HG03060 (cell line): ENCODE data around the gene ELMO1.

Source experiments
- ATAC-seq: cut with Tn5 transposase; IDR thresholded peaks from one replicate; pipeline ENCODE4 v1.9.1; 2021; ENCODE audit warnings: low read depth, moderate number of reproducible peaks; ENCODE audit not compliant: unreplicated experiment

Gene ELMO1

GRCh38 chr7:37284285-37284684 lies 164.4 kb downstream of the ELMO1 start:
- ATAC-seq: no peak

DNA sequence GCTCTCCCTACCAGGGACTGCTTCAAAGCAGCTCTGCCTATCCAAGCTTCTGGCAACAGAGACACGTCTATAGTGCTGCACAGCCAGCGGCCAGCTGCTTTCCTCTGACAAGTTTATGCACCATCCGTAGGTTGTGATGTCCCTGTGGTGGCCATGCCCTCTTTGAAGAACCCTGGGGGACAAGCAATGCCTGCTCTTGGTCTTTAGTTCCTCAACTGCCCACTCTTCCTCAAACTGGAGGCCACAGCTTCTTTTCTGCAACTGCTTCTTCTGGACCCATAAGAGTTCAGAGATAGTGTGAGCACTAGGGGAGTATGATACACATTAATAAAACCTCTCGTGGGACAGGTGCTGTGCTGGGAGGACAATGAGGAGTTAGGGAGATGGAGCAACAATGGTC lies 164.9 kb downstream of the ELMO1 start:
- no peak for ATAC-seq

- ATAC-seq: no peak
Observed at GRCh38 chr7:37282927-37283326, 165.7 kb downstream of the ELMO1 start.

DNA sequence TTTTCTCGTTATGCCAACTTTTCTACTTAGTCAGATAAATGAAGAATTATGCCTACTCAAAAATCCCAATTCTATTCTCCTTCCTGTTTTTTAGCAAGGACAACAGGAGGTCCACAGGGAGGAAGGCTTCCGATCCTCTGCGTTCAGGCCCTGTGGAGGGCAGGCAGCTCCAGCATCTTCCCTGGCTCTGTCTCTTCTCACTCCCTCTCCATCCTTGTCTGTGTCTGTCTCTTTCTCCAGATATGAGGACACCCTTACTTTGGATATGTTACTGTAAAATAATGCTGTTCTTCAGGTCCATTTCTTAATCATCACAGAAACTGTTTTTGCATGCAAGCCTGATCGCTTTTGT lies 166.6 kb downstream of the ELMO1 start:
- no peak for ATAC-seq

DNA sequence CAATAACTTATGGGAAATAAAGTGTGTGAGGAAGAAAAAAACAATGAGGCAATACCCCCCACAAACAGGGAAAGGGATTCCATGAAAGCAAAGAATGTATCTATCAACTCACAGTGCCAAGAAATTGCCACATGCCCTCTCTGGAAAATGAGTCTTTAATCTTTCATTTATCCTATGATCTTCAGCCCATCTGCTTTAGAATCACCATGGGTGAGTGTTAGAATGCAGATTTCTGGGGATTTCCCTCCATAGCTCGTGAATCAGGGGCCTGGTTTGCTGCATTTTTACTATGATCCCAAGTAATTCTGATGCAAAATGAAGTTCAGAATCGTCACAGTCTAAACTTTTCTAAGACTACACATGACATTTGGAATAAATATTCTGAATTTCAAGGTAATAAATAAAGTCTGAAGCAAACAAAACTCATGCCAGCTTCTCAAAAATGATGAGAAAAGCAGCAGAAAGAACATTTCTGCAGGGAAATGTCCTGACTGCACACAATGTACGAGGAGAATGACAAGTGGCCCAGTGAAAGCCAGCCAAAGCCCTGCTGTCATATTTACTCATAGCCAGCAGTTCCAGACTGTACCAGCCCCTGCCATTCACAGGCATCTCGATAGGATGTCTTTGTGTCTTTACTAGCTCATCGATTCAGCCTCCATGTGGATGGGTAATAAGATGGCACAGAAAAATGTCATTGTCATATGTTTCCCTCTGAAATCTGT lies 167.1 kb downstream of the ELMO1 start:
- no peak for ATAC-seq

DNA sequence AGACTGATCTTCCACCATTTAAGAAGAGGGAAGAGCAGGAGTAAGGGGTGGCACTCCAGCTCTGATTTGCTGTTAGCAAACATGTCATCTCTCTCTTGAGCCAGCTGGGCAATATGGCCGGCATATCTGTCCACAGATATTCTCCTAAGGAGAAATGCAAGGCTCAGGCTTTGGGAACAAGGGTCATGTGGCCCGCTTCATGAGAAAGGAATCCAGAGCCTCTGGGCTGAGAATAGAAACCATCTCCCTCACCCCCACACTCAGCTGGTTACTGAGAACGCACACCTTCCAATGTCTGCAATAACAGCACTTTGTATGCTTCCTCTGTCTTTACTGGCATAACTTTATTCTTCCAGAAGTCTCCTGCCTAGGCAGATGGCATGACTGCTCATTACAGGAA lies 171.2 kb downstream of the ELMO1 start:
- no peak for ATAC-seq

DNA sequence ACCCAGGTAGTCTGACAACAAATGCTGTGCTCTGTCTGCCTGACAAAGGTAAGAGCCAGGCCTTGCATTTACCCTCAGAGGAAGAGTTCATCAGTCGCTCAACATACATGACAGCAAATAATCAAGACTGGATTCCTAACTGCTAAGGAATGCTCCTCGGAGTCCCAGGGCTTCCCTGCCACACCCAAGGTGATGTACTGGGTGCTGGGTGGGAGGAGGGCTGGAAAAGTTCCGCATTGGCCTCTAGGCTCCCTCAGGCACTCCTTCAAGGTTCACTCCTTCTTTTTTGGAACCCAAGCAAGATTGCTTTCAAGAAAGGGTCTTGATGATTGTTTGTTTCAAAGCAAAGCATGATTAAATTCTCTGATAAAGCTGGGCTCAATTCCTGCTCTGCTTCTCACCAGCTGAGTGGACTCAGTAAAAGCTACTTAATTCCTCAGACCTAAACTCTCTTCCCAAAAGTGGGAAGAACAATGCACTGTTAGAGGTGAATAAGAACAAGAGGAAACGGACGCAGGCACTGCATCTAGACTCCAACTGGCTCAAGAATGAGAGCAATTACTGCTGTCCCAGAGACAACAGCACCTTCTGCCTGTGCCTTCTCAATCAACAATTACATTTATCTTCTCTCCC lies 173.5 kb downstream of the ELMO1 start:
- ATAC-seq: no peak

- no peak for ATAC-seq
Observed at GRCh38 chr7:37273891-37274290, 174.8 kb downstream of the ELMO1 start.

DNA sequence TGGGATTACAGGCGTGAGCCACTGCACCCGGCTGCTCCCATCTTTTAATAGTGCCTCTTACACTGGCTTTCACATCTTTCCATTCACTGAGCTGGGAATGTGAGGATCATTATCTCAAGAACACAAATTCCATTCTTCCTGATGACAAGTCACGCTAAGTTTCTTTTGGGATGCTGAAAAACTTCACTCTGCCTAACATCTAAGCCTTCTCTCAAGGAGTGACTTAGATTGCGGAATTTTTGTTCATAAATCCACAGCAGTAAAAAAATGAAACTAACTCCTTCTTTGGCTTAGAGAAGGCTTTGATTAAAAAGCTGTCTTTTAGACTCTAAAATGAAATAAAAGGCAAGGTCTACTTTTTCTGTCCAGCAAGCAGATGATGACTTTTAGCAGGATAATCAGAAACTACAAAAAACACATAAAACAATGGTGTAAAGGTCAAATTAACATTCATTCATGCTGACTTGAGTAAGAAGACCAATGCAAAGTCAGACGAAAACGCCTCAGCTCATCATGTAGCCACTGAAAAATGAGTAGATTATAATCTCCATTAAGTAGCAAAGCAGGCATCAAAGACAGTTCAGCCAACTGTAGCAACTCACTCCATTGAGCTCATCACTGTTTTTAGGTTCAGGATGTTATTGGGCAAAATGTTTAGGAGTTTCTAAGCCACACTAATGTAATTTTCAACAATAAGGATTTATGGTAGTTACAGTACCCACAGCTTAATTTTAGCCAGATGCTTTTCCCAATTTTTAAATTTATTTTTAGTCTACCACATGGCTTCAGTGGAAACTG lies 178.8 kb downstream of the ELMO1 start:
- ATAC-seq: no peak

DNA sequence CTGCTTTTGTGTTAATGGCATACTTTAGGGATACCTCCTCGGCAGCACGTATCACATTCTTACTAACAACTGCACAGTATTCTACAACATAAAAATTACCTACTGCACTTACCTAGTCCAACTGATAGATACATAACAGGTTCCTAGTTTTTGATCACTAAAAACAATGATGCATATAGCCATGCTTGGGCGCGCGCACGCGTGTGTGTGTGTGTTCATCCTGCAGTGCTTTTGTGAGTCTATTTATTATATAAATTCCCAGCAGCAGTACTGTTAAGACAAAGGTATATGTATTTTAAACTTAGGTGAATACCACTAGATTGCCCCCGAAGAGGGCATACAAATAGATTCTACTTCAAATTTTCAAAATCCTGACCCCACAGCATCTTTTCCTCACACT lies 181.4 kb downstream of the ELMO1 start:
- ATAC-seq: no peak

- no peak for ATAC-seq
Observed at GRCh38 chr7:37265876-37266275, 182.8 kb downstream of the ELMO1 start.

- ATAC-seq: no peak
Observed at GRCh38 chr7:37265006-37265405, 183.7 kb downstream of the ELMO1 start.

DNA sequence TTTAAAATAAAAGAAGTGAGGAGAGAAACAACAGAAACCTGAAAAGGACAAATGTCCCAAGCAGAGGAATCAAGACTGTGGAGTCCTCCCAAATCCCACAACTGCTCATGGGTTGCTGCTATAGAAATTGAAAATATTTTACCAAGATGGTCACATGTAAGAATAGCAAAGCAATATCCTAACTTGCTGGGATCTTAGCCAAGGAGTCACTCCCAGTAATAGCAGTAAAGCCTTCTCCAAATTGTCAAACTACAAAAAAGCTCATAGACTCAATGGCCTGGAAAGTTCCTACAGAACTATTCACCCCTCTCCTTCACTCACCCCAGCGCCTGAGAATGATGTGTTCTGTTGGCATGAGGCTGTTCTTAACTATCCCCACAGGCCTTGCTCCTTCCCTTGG lies 186.5 kb downstream of the ELMO1 start:
- no peak for ATAC-seq

- no peak for ATAC-seq
Observed at GRCh38 chr7:37259319-37259821, 189.3 kb downstream of the ELMO1 start.

GRCh38 chr7:37256631-37257030 lies 192.0 kb downstream of the ELMO1 start:
- no peak for ATAC-seq

DNA sequence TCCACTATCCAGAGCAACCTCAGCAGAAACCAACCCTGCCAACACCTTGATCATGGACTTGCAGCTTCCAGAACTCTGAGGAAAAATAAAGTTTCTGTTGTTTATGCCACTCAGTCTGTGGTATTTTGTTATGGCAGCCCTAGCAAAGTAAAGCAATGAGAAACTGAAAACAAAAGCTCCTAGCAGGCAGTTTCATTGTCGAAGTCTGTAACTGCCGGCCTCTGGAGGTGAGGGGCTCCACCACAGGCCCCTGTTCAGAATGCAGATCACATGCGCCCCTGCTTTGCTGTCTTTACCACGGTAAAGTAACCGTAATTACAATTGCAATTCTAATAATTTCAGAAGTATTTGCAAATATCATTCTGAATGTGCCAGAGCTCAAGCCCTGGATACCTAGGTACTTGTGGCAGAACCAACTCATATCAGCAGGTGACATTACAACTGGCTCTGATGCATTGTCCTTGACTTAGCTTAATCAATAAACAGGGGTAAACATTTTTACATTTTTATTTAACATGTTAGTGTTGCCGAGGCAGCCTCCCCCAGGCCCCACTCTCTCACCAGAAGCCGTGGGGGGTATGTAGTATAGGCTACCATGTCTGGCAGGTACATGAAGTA lies 193.2 kb downstream of the ELMO1 start:
- ATAC-seq: no peak

- ATAC-seq: no peak
Observed at GRCh38 chr7:37251222-37251621, 197.4 kb downstream of the ELMO1 start.

DNA sequence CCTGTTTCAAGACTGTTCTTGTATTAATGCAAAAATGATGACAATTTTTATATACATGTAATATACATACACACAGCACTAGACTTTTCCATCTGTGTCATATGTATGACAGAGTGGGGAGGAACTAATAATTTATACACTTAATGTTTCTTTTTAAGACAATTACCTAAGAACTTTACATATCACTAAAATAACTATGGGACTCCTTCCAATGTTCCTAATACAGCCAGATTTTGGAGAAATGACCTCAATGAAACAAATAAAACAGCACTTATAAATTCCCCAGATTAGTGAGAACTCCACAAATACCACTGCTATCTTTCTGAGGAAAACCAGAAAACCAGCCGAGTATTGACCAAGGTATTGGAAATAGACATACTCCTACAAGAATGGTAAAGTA lies 199.4 kb downstream of the ELMO1 start:
- ATAC-seq: no peak

DNA sequence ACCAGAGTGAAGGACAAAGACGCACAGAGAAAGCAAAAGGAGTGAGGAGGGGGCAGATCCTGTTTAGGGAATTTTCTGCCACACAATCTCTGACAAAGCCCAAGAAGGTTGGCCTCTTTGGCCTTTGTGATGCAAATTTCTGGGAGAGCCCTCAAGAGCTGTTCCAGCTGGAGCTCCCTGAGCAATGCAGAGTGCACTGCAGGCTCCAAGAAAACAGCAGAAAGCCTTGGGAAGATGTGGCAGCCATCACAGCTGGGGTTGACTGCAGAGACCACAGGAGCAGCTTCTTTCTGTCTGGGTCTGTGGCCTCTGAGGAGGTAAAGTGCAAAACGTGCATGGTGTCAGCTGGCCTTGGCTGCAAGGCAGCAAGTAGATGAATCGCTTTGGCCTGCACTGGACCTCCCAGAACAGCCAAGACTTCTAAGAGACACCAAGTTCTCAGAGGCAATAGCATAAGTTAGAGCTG lies 200.2 kb downstream of the ELMO1 start:
- no peak for ATAC-seq

DNA sequence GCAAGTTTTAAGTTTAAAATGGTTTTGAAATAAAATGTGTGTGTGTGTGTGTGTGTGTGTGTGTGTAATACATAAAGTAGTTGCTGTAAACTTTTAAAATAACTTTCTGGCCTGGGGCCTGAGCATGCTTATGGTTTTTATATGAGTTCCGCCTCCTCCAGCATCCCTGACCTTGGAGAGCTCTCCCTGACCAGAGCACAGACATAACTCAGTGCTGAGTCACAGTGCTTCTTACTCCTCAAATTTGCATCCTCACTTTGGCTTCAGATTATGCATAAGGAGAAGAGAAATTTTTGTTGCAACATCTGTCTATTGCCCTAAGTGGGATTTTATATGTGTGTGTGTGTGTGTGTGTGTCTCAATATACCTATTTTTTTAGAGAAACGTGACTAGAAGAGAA lies 200.8 kb downstream of the ELMO1 start:
- ATAC-seq: no peak

DNA sequence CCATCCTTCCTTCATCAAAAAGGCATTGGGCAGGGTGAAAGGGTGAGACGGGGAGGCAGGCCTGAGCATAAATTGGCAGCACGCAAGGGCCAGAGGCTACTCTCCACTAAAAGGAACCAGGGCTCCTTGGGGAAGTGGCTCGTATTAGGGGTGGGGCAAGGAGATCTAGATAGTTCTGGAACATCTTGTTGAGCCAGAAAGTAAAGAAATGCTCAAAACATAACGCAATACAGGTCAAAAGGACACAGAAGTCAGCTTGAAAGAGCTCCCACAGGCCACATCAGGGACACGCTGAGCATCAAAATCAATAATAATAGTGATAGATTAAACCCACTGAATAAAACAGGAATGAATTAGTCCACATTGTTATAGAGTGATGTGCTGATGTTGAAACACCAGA lies 203.1 kb downstream of the ELMO1 start:
- ATAC-seq: no peak
